ENCODE results near the gene MARCHF9. TPM values are rescaled to one million over a fixed set of nuclear protein-coding genes. Genes with fewer than 3 reads are reported as not detected.
A peak's percentile ranks its signal among the peaks of the same experiment; 100 is the strongest.

The MARCHF9 gene
- total and polyA plus RNA-seq, 9 donors: 5.0 to 15.2 (median 7.7) TPM

DNA sequence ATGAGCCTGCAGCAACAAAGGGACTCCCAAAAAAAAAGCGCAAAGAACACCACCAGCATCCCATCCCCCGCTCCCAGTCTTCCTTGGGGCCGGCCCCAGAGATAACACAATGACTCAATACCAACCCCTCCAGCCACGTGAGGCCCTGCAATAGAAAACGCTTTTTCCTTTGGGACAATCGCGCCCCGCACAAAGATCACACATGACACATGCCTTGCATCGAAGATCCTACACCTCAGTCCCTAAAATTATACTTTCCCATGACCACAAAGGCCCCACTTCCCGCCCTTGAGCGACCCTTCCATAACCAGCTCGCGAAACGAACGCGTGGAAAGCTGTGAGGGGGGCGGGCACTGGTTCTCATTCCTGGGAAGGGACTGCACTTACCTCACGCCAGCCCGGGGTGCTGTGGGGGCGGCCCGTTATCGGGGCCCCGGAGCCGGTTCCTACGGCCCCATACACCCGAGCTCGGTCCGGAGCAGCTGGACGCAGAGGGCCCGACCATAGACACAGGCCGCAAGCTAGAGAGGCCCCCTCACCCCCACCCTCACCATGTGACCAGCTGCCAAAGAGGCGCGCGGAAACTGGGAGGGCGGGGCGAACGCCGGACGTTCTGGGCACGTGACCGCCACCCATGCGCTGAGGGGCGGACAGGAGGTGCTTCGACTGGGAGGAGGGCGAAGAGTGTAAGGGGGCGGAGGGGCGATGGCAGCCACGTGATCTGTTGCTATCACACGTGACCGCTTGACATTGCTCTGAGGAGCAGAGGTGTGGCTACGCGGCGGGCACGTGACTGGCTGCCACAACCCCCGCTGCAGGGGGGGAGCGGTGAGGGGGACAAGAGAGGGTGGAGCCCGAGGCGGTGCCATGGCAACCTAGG is 2.9 kb upstream of the MARCHF9 start, which contains the start of gene CDK4:
Gene CDK4 (minus strand): TSS at position 523 of the 880 bp plus-strand sequence. CDS start 593 bp downstream, outside the sequence.
- Histone ChIP-seq H3K36me3 (no peaks in the 10 kb centered on the region), H3K27me3 (no peaks in the 10 kb centered on the region), H3K4me1 (ENCODE audit: insufficient read depth) (peaks cover 9% of the 10 kb centered on the region), H3K4me3 (peak within 1 kb of the TSS; percentile 82), H3K9me3 (no peaks in the 10 kb centered on the region), H3K27ac (peak within 1 kb of the TSS; percentile 31 to 50)
- DNase-seq: peak; percentile 99
- 0 to 2% (median 0%) methylated on average over 56 to 58 of the region's 58 CpGs for WGBS, 3 donors
- intact Hi-C loops (cut with DNase I): no loop called here
- TF ChIP-seq EP300 (IDR thresholded peaks at IDR 0.05): peak; percentile 30
- TF ChIP-seq POLR2A (IDR thresholded peaks at IDR 0.05): peak; percentile 78
- TF ChIP-seq CTCF (IDR thresholded peaks at IDR 0.05): peak in 1 of 3 donors; percentile 10

DNA sequence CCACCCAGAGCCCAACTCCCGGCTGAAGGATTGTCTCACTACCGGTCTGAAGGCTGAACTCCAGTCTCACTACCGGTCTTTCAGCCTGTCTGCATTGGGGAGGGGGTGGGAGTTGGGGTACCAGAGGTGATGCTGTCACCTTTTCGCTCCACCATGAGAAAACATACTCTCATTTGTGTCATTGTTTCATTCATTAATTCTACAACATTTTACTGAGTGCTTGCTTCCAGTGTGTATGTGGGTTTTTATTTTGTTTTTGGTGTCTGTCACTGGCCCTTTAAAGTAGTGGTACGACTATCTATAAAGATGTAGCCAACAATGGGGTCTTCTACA is 2.3 kb upstream of the MARCHF9 start:
- Histone ChIP-seq H3K27me3 (no peaks in the 10 kb centered on the region), H3K27ac (no peak overlapping the region), H3K9me3 (no peaks in the 10 kb centered on the region), H3K36me3 (no peaks in the 10 kb centered on the region), H3K4me3 (peak overlapping the region; percentile 31), H3K4me1 (ENCODE audit: insufficient read depth) (peaks cover 9% of the 10 kb centered on the region)
- 1 to 3% (median 2%) methylated on average over 5 of the region's 5 CpGs for WGBS, 3 donors
- DNase-seq: no peak
- TF ChIP-seq POLR2A (IDR thresholded peaks at IDR 0.05) (no peak), CTCF (IDR thresholded peaks at IDR 0.05) (peak in 1 of 3 donors; percentile 10)
- intact Hi-C loops (cut with DNase I): no loop called here

DNA sequence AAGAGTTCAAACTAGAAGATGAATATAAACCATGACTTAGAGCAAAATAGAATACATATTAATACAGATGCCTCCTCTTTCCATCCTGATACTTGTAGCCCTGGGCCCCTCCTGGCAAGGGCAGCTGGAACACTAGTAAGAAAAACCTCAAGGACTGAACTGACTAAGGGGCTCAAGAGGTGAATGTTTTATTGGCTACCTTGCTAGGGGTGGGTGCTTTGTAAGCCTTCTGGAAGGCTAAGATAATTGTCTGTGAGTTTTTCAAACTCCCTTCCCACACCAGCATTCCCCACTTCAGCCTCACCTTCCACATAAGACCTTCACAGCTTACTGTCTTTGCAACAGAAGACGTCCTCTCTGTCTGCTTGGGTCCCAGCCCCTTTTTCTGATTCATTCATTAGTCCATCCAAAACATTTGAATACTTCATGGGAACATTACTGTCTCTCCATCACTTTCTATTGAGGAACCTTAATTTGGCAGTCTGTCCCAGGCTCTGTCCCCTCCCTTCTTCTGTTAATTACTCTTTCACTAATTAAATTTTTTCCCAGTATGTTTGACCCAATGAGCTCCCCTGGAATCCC is 1.1 kb upstream of the MARCHF9 start:
- 12 to 23% (median 17%) methylated on average over 1 of the region's 1 CpG for WGBS, 3 donors
- TF ChIP-seq CTCF (IDR thresholded peaks at IDR 0.05) (no peak), EP300 (IDR thresholded peaks at IDR 0.05) (no peak), POLR2A (IDR thresholded peaks at IDR 0.05) (no peak)
- no peak for DNase-seq
- H3K27ac ChIP-seq: no peak overlapping the region
- H3K4me3 ChIP-seq: no peak overlapping the region
- peaks cover 0 to 10% of the 10 kb centered on the region in 2 donors for H3K9me3 ChIP-seq
- no peaks in the 10 kb centered on the region for H3K36me3 ChIP-seq
- intact Hi-C loops (cut with DNase I): no loop called here
- peaks cover 9% of the 10 kb centered on the region for H3K4me1 ChIP-seq (ENCODE audit: insufficient read depth)
- H3K27me3 ChIP-seq: no peaks in the 10 kb centered on the region

GRCh38 chr12:57755194-57755453 is 221 bp downstream of the MARCHF9 start:
- Histone ChIP-seq H3K4me1 (ENCODE audit: insufficient read depth) (peaks cover 9% of the 10 kb centered on the region), H3K9me3 (peaks cover 0 to 10% of the 10 kb centered on the region in 2 donors), H3K4me3 (peak overlapping the region; percentile 69), H3K27me3 (no peaks in the 10 kb centered on the region), H3K27ac (peak overlapping the region in 1 of 2 donors; percentile 9), H3K36me3 (no peaks in the 10 kb centered on the region)
- DNase-seq: peak in 2 of 5 donors; percentile 52 to 60
- intact Hi-C loops (cut with DNase I): no loop called here
- no peak for TF ChIP-seq EP300 (IDR thresholded peaks at IDR 0.05)
- TF ChIP-seq CTCF (IDR thresholded peaks at IDR 0.05): no peak
- no peak for TF ChIP-seq POLR2A (IDR thresholded peaks at IDR 0.05)
- WGBS, 3 donors: 0 to 1% methylated on average over 10 to 34 of the region's 34 CpGs; no CpG with 5 or more reads in 1 of the 3 donors

Measured in ovary (tissue), 9 donors.